Thoracic aorta (tissue), 2 donors: Measurements from ENCODE around the gene ZNF407. TPM values are rescaled to one million over a fixed set of nuclear protein-coding genes. Genes with fewer than 3 reads are reported as not detected.

ENCODE experiments used
- ATAC-seq: fragments of 150-250 bp; one replicate; pipeline ENCODE4 v1.8.0; 2017; ENCODE audit warnings: low read depth; ENCODE audit not compliant: insufficient number of reproducible peaks, low FRiP score
- DNase-seq: peaks from one replicate; pipeline ENCODE4 v3.0.0-alpha.2; 2020; ENCODE audit warnings: low spot score
- H3K27ac ChIP-seq, 2 donors: fragments of 200-600 bp; sonication (generic); 1 replicate in 1 of 2; 2 replicates in 1 of 2; pipeline ENCODE4 v1.5.1; 2016; ENCODE audit warnings: mild to moderate bottlenecking in 2 of 2, moderate library complexity in 2 of 2
- H3K27me3 ChIP-seq: fragments of 200-600 bp; sonication (generic); replicated peaks from 2 replicates; pipeline ENCODE4 v1.6.0; 2016; ENCODE audit warnings: mild to moderate bottlenecking; ENCODE audit not compliant: insufficient read depth
- H3K36me3 ChIP-seq: fragments of 200-600 bp; sonication (generic); one replicate; pipeline ENCODE4 v1.5.1; 2016
- H3K4me1 ChIP-seq, 2 donors: fragments of 200-600 bp; sonication (generic); 1 replicate in 1 of 2; 2 replicates in 1 of 2; pipeline versions ENCODE4 v1.5.1 to v1.6.0; 2016; ENCODE audit warnings: low read depth in 2 of 2, mild to moderate bottlenecking in 1 of 2; ENCODE audit not compliant: control insufficient read depth in 1 of 2
- H3K4me3 ChIP-seq: fragments of 200-600 bp; sonication (generic); 2 replicates; pipeline ENCODE4 v1.5.1; 2016; ENCODE audit warnings: mild to moderate bottlenecking
- H3K9me3 ChIP-seq: fragments of 200-600 bp; sonication (generic); 2 replicates; pipeline ENCODE4 v1.5.1; 2016
- total RNA-seq, 2 donors: library from RNA; depleted of rRNA; stranded (reverse); fragments of >200 nt; gene quantifications; one replicate each; pipeline versions ENCODE4 v1.1.0 to v1.2.3, GENCODE V29; 2016
- TF ChIP-seq, protein P1 (sequence below): fragments of 200-600 bp; sonication (generic); IDR thresholded peaks from one replicate; pipeline ENCODE4 v1.5.1; 2019; ENCODE audit warnings: antibody characterized with exemption

The ZNF407 gene
- total RNA-seq, 2 donors from 2014 or later, result 18.7 to 26.7 TPM

DNA sequence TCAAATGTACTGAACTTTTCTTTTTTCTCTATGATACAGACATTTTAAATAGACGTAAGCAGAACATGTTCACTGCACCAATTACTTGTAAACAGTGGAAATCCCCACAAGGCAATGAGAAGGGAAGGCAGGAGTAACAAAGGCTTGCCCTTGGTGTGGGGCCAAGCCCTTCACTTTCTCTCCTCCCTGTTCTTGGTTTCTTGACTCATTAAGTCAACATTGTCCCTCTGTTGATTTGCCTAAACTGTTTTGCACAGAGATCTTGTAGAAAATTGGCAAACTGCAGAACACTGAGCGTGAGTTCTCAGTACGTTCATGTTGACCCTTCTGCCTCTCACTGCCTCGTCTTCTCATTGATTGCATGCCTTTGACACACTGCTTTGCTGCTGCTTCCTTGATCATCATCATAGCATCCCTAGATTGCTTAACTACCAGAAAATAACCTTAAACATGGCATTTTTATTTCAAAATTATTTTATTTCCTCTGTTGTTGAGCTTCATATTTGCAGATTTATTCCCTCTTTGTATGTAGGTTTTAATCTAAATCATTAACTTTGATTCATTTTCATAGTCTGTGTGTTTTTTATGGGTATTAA, 353.6 kb downstream of the ZNF407 start:
- Histone ChIP-seq H3K36me3 (no peaks in the 10 kb centered on the region), H3K27ac (peak overlapping the region; percentile 19 to 45), H3K4me3 (peak overlapping the region; percentile 28), H3K9me3 (no peaks in the 10 kb centered on the region), H3K27me3 (no peaks in the 10 kb centered on the region), H3K4me1 (peaks cover 2 to 21% of the 10 kb centered on the region in 2 donors)
- ATAC-seq, result peak; percentile 70
- no peak for DNase-seq
- TF ChIP-seq, protein P1, sequence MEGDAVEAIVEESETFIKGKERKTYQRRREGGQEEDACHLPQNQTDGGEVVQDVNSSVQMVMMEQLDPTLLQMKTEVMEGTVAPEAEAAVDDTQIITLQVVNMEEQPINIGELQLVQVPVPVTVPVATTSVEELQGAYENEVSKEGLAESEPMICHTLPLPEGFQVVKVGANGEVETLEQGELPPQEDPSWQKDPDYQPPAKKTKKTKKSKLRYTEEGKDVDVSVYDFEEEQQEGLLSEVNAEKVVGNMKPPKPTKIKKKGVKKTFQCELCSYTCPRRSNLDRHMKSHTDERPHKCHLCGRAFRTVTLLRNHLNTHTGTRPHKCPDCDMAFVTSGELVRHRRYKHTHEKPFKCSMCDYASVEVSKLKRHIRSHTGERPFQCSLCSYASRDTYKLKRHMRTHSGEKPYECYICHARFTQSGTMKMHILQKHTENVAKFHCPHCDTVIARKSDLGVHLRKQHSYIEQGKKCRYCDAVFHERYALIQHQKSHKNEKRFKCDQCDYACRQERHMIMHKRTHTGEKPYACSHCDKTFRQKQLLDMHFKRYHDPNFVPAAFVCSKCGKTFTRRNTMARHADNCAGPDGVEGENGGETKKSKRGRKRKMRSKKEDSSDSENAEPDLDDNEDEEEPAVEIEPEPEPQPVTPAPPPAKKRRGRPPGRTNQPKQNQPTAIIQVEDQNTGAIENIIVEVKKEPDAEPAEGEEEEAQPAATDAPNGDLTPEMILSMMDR, result no peak

DNA sequence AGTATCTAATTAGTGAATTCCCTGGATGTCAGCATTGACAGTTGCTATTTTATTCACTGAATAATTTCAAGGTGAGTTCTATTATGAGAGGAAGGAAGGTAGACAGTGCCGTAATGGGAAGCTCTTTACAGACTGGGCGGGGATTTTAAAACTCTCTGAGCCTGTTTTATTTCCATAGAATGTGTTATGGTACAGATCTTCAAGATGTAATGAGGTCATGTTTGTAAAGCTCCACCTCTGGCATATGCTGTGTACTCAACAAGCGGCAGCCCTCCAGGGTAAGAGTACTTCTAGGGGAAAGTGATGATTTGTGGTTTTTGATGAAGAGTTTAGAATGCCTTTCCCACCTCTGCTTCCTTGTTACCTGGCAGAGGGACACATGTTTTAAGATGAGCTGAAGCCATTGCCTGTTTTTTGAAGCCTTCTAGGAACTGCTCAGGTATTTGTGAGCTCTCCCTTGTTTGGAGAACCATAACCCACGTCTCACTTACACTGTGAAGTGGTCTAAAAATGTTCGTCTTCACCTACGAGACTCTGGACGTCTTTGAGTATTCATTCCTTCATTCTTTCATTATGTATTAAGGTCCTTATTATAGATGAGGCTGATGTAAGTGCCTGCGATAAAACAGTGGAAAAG, 360.0 kb downstream of the ZNF407 start:
- no peak overlapping the region for H3K27ac ChIP-seq
- no peaks in the 10 kb centered on the region for H3K4me1 ChIP-seq
- TF ChIP-seq, protein P1, result no peak
- H3K9me3 ChIP-seq, result no peaks in the 10 kb centered on the region
- no peaks in the 10 kb centered on the region for H3K27me3 ChIP-seq
- DNase-seq, result no peak
- ATAC-seq, result no peak
- H3K36me3 ChIP-seq, result no peaks in the 10 kb centered on the region
- no peak overlapping the region for H3K4me3 ChIP-seq

- no peak for DNase-seq
- Histone ChIP-seq H3K36me3 (no peaks in the 10 kb centered on the region), H3K4me1 (no peaks in the 10 kb centered on the region), H3K27me3 (no peaks in the 10 kb centered on the region), H3K4me3 (no peak overlapping the region), H3K27ac (no peak overlapping the region), H3K9me3 (no peaks in the 10 kb centered on the region)
- ATAC-seq, result no peak
- TF ChIP-seq, protein P1, result no peak
Measured at GRCh38 chr18:74959216-74959615, 361.5 kb downstream of the ZNF407 start.

- no peak overlapping the region for H3K4me3 ChIP-seq
- no peak for ATAC-seq
- no peak for DNase-seq
Measured at GRCh38 chr18:74961596-74961995, 363.9 kb downstream of the ZNF407 start.

DNA sequence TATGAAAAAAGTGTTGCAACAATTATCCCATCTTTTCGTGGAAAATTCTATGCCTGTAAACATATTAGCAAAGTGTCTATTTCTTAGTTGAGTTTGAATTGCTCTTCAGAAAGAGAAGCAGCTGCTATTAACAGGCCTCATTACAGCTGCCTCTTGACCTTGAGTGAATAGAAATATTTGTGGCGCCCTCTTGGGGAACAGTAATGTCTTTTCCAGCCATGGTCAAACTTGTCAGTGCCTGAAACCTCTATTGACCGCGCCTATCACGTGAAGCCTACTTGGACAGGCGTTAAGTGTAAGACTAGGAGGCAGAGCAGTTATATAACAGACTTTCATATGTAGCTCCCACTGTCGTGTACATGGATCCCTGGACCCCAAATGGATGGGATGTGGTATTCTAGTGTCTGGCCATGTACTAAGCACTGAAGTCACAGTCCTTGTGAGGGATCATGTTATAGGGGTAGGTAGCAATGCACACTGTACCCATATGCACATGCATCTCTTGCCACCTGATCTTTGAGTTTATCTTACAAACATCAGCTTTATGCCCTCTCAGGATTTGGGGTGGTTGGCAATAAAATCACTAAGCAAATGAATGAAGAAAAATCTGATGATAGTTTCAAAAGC, 366.3 kb downstream of the ZNF407 start:
- TF ChIP-seq, protein P1, result no peak
- H3K9me3 ChIP-seq, result no peaks in the 10 kb centered on the region
- DNase-seq (no peak), ATAC-seq (no peak)
- no peak overlapping the region for H3K4me3 ChIP-seq
- no peaks in the 10 kb centered on the region for H3K36me3 ChIP-seq
- H3K27ac ChIP-seq, result no peak overlapping the region
- H3K4me1 ChIP-seq, result no peaks in the 10 kb centered on the region
- no peaks in the 10 kb centered on the region for H3K27me3 ChIP-seq

More at GRCh38 chr18:74961596-74961995, 363.9 kb downstream of the ZNF407 start:
- Histone ChIP-seq H3K4me1 (no peaks in the 10 kb centered on the region), H3K36me3 (no peaks in the 10 kb centered on the region), H3K9me3 (no peaks in the 10 kb centered on the region), H3K27me3 (no peaks in the 10 kb centered on the region), H3K27ac (no peak overlapping the region)
- TF ChIP-seq, protein P1, result no peak
